A172 (cell line): ENCODE measurements around the gene MAGEA3. TPM values are rescaled to one million over a fixed set of nuclear protein-coding genes. Genes with fewer than 3 reads are reported as not detected.
"Not testable (repeated sequence)": the region's sequence is repeated elsewhere in the genome, so short reads cannot be mapped to it uniquely, and the experiment has no call there.

ENCODE experiments used
- DNase-seq: peaks from one replicate; pipeline ENCODE4 v3.0.0-alpha.2; 2015; ENCODE audit warnings: low spot score
- total RNA-seq: library from RNA; depleted of rRNA; stranded (reverse); fragments of >200 nt; shearing (Covaris generic); gene quantifications from 2 replicates; pipeline ENCODE4 v1.2.3, GENCODE V29; 2014; rRNA removed

Gene MAGEA3
- total RNA-seq, 1 experiment from 2014 or later = 25.8 TPM

DNA sequence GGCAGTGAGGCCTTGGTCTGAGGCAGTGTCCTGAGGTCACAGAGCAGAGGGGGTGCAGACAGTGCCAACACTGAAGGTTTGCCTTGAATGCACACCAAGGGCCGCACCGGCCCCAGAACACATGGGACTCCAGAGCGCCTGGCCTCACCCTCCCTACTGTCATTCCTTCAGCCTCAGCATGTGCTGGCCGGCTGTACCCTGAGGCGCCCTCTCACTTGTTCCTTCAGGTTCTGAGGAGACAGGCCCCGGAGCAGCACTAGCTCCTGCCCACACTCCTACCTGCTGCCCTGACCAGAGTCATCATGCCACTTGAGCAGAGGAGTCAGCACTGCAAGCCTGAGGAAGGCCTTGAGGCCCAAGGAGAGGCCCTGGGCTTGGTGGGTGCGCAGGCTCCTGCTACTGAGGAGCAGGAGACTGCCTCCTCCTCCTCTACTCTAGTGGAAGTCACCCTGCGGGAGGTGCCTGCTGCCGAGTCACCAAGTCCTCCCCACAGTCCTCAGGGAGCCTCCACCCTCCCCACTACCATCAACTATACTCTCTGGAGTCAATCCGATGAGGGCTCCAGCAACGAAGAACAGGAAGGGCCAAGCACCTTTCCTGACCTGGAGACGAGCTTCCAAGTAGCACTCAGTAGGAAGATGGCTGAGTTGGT is 37.4 kb downstream of the MAGEA3 start:
- DNase-seq = no peak

DNA sequence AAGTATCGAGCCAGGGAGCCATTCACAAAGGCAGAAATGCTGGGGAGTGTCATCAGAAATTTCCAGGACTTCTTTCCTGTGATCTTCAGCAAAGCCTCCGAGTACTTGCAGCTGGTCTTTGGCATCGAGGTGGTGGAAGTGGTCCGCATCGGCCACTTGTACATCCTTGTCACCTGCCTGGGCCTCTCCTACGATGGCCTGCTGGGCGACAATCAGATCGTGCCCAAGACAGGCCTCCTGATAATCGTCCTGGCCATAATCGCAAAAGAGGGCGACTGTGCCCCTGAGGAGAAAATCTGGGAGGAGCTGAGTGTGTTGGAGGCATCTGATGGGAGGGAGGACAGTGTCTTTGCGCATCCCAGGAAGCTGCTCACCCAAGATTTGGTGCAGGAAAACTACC is 37.9 kb downstream of the MAGEA3 start:
- DNase-seq = not testable (repeated sequence)

DNA sequence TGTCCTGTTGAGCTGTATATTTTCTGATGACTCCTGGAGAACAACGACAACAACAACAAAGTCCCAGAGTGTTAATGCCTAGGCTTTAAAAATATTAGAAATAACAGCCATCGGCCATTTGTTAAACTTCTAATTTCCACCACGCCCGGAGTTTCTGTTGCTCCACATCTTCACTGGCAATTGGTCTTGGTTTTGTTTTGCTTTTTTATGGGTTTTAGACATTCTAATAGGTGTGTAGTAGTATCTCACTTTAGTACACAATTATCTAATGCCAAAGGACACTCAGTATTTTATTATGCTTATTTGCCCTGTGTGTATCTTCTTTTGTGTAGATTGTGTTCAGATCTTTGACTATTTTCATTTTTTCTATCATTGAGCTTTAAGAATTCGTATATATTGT is 40.0 kb downstream of the MAGEA3 start:
- no peak for DNase-seq

Other genes starting within 250 kb of the MAGEA3 start
- 2.3 and 2.4 TPM in 2 replicates for gene GABRA3, start 247.5 kb upstream of the MAGEA3 start, total RNA-seq
- gene GABRQ, start 60.9 kb upstream of the MAGEA3 start, total RNA-seq = not detected in 2 replicates
- not detected in 2 replicates for gene CSAG2, start 10.5 kb downstream of the MAGEA3 start, total RNA-seq
- 0.77 TPM in 1 of 2 replicates, not detected in the other for gene MAGEA2B, start 15.8 kb downstream of the MAGEA3 start, total RNA-seq
- gene CSAG1, start 34.9 kb downstream of the MAGEA3 start, total RNA-seq = 0.65 TPM in 1 of 2 replicates, not detected in the other
- gene MAGEA12, start 35.0 kb downstream of the MAGEA3 start, total RNA-seq = 0.96 and 1.8 TPM in 2 replicates
- gene MAGEA2, start 55.0 kb downstream of the MAGEA3 start, total RNA-seq = 0.12 TPM in 1 of 2 replicates, not detected in the other
- not detected in 2 replicates for gene CSAG3, start 60.4 kb downstream of the MAGEA3 start, total RNA-seq
- 78.2 and 78.3 TPM in 2 replicates for gene MAGEA6, start 70.9 kb downstream of the MAGEA3 start, total RNA-seq
- 128 and 135 TPM in 2 replicates for gene CETN2, start 132.0 kb downstream of the MAGEA3 start, total RNA-seq
- 28.9 and 29.6 TPM in 2 replicates for gene NSDHL, start 132.3 kb downstream of the MAGEA3 start, total RNA-seq
- 1.7 and 4.9 TPM in 2 replicates for gene ZNF185, start 199.3 kb downstream of the MAGEA3 start, total RNA-seq